ENCODE results near the gene DYNLL1.
A peak's percentile ranks its signal among the peaks of the same experiment; 100 is the strongest.
"Not testable (repeated sequence)": the region's sequence is repeated elsewhere in the genome, so short reads cannot be mapped to it uniquely, and the experiment has no call there.

Gene DYNLL1

GRCh38 chr12:120474616-120474960, 21.3 kb upstream of the DYNLL1 start:
- DNase-seq (ENCODE audit: low spot score), result peak; percentile 18

- no peak for DNase-seq (ENCODE audit: low spot score)
Observed at GRCh38 chr12:120475643-120476042, 20.3 kb upstream of the DYNLL1 start.

GRCh38 chr12:120479458-120479857, 16.5 kb upstream of the DYNLL1 start:
- DNase-seq (ENCODE audit: low spot score), result no peak

- no peak for DNase-seq (ENCODE audit: low spot score)
Observed at GRCh38 chr12:120480211-120480610, 15.7 kb upstream of the DYNLL1 start.

GRCh38 chr12:120481022-120481767, 14.7 kb upstream of the DYNLL1 start:
- DNase-seq (ENCODE audit: low spot score), result no peak

- no peak for DNase-seq (ENCODE audit: low spot score)
Observed at GRCh38 chr12:120483621-120484020, 12.3 kb upstream of the DYNLL1 start.

- no peak for DNase-seq (ENCODE audit: low spot score)
Observed at GRCh38 chr12:120485961-120486881, 9.7 kb upstream of the DYNLL1 start.

- DNase-seq (ENCODE audit: low spot score), result not testable (repeated sequence)
Observed at GRCh38 chr12:120487552-120487951, 8.4 kb upstream of the DYNLL1 start.

- DNase-seq (ENCODE audit: low spot score), result no peak
Observed at GRCh38 chr12:120488057-120488640, 7.8 kb upstream of the DYNLL1 start.

GRCh38 chr12:120489018-120489417, 6.9 kb upstream of the DYNLL1 start:
- DNase-seq (ENCODE audit: low spot score), result no peak

- no peak for DNase-seq (ENCODE audit: low spot score)
Observed at GRCh38 chr12:120490325-120490724, 5.6 kb upstream of the DYNLL1 start.

- DNase-seq (ENCODE audit: low spot score), result no peak
Observed at GRCh38 chr12:120490833-120491512, 4.9 kb upstream of the DYNLL1 start.

GRCh38 chr12:120495186-120495730, 655 bp upstream of the DYNLL1 start:
- DNase-seq (ENCODE audit: low spot score), result no peak

GRCh38 chr12:120496413-120497340, 764 bp downstream of the DYNLL1 start:
- DNase-seq (ENCODE audit: low spot score), result peak; percentile 33

GRCh38 chr12:120497524-120498150, 1.7 kb downstream of the DYNLL1 start:
- no peak for DNase-seq (ENCODE audit: low spot score)

GRCh38 chr12:120498870-120499515, 3.1 kb downstream of the DYNLL1 start:
- DNase-seq (ENCODE audit: low spot score), result no peak

GRCh38 chr12:120500581-120500980, 4.7 kb downstream of the DYNLL1 start:
- no peak for DNase-seq (ENCODE audit: low spot score)

- no peak for DNase-seq (ENCODE audit: low spot score)
Observed at GRCh38 chr12:120504587-120504986, 8.7 kb downstream of the DYNLL1 start.

- no peak for DNase-seq (ENCODE audit: low spot score)
Observed at GRCh38 chr12:120508537-120508936, 12.6 kb downstream of the DYNLL1 start.

- DNase-seq (ENCODE audit: low spot score), result no peak
Observed at GRCh38 chr12:120514002-120514401, 18.1 kb downstream of the DYNLL1 start.
